Activated CD8-positive, alpha-beta memory T cell treated with anti-CD3 and anti-CD28 coated beads for 24 hours (primary cell): Measurements from ENCODE around the gene NFKBIZ.
"Not testable (repeated sequence)": the region's sequence is repeated elsewhere in the genome, so short reads cannot be mapped to it uniquely, and the experiment has no call there.

Experiments used
- DNase-seq: peaks from one replicate; pipeline ENCODE4 v3.0.0-alpha.2; 2020

NFKBIZ gene

GRCh38 chr3:101879102-101879501 lies 29.8 kb downstream of the NFKBIZ start:
- no peak for DNase-seq

GRCh38 chr3:101879623-101880284 lies 30.4 kb downstream of the NFKBIZ start:
- DNase-seq, result no peak

DNA sequence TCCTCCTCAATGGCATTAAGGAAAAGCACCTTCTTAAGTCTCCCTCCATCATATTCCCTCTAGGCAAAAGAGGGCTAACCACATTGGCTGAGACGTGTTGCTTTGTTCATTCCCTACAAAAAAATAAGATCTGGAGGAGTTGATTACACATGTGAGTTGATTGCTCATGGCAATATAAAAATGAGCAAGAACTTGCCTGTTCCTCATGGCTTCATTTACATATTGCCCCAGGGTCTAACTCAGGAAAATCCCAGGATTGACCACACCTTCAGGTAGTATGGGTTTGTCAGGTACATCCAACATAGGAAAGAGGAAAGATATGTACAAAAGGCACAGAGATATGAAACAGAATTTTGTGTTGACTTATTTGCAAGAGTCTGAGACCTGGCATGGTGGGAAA lies 35.5 kb downstream of the NFKBIZ start:
- DNase-seq, result no peak

- DNase-seq, result not testable (repeated sequence)
Measured at GRCh38 chr3:101885584-101885983, 36.3 kb downstream of the NFKBIZ start.

GRCh38 chr3:101886626-101887025 lies 37.3 kb downstream of the NFKBIZ start:
- no peak for DNase-seq

- DNase-seq, result no peak
Measured at GRCh38 chr3:101888653-101889052, 39.3 kb downstream of the NFKBIZ start.

DNA sequence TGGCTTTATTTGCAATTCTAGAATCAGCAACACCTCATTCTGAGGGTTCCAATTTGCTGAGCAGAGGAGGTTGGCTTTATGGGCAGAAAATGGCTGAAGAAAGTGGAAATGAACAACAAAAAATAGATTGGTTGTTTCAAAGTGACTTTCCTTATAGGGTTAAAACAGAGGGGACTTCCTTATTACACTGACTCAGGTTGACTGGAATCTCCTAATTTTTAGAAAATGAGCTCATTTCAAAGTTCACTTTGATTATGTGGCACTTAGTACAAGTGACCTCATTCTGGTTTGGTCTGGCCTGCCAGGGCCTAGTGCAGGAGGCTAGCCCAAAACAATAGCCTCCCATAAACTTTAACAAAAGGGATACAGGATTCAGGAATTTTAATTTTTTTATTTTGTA lies 41.4 kb downstream of the NFKBIZ start:
- no peak for DNase-seq

DNA sequence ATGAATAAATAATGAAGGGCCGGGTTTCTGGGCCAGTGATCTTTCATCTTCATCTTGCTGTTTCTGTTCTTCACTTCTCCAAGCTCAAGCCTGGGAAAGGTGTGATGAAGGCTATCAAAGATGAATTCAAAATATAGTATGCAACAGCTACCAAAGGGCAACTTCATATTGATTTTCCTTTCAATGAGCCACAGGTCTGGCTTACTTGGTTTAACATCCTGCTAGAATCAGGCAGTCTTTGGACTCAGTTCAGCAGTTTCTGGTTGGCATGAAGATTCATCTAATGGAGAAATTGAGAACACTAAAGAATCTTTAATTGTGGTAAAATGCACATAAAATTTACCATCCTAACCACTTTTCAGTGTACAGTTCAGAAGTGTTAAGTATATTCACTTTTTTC lies 43.3 kb downstream of the NFKBIZ start:
- DNase-seq, result no peak

DNA sequence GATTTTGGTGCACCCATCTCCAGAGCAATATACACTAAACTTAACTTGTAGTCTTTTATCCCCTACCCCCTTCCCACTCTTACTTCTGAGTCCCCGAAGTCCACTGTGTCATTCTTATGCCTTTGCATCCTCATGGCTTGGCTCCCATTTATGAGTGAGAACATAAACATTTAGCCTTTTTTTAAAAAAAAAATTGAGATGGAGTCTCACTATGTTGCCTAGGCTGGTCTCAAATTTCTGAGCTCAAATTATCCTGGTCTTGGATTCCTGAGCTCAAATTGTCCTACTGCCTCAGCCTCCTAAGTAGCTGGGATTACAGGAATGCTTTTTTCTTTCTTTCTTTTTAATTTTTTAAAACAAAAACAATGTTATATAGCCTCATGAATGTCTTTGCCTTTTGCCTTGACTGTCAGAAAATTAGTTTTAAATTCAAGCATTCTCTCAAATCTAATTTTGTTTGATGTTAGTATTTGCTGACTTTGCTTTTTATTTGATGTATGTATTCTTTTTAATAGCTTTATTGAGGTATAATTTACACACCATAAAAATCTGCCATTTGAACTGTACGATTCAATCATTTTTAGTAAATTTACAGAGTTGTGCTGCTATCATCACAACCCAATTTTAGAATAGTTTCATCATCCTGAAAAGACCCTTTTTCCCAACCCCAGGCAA lies 46.9 kb downstream of the NFKBIZ start:
- DNase-seq, result no peak

DNA sequence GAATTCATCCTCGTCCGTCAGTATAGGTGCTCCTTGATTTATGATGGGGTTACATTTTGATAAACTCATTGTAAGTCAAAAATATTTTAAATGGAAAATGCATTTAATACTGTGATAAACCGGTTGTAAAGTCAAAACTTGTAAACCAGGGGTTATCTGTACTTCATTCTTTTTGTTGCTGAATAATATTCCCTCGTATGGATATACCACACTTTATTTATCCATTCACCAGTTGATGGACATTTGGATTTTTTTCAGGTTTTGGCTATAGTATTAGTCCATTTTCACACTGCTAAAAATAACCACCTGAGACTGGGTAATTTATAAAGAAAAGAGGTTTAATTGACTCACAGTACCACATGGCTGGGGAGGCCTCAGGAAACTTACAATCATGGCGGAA lies 47.7 kb downstream of the NFKBIZ start:
- no peak for DNase-seq

GRCh38 chr3:101898039-101898438 lies 48.7 kb downstream of the NFKBIZ start:
- DNase-seq, result no peak

GRCh38 chr3:101898752-101899169 lies 49.4 kb downstream of the NFKBIZ start:
- DNase-seq, result no peak

DNA sequence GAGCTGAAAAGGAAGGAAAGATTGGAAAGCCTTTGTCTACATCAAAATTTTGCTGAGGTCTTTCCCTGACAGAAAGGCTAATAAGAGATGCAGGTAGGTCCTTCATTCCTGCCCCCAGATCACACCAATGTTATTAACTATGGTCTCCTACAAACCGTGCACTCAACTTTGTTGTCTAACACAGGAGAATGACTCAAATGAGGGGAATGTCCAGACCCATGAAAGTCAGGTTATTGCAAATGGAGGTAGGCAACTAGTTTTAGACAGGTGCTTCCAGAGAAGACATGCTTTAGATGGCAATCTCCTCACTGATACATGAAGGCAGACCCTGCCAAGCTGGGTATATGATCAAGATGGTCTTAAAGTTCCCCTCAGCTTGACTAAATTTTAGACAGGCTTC lies 51.0 kb downstream of the NFKBIZ start:
- no peak for DNase-seq

DNA sequence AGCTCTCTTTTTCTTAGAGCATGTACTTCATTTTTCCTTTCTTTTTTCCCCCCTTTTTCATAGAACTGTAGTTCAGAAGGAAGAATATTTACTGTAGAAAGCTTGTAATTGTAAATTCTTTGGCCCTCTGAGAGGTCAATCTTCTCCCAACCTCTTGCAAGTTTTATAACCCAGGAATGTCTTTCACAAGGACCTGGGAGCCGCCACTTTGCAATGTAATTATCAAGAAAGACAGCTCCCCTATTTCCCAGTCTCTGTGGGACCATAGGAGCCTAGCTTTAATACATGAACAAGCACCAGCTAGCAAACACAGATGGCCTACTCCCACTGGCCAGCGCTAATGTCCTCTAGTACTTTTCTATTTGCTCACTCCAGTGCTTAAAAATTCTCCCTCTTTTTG lies 51.4 kb downstream of the NFKBIZ start:
- no peak for DNase-seq

GRCh38 chr3:101902041-101902440 lies 52.7 kb downstream of the NFKBIZ start:
- no peak for DNase-seq

- DNase-seq, result no peak
Measured at GRCh38 chr3:101903451-101903871, 54.1 kb downstream of the NFKBIZ start.

DNA sequence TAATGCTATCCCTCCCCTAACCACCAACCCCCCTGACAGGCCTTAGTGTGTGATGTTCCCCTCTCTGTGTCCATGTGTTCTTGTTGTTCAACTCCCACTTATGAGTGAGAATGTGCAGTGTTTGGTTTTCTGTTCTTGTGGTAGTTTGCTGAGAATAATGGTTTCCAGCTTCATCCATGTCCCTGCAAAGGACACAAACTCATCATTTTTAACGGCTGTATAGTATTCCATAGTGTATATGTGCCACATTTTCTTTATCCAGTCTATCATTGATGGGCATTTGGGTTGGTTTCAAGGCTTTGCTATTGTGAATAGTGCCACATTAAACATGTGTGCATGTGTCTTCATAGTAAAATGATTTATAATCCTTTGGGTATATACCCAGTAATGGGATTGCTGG lies 56.3 kb downstream of the NFKBIZ start:
- not testable (repeated sequence) for DNase-seq
